Measurements from ENCODE around the gene PTPRQ. TPM values are rescaled to one million over a fixed set of nuclear protein-coding genes. Genes with fewer than 3 reads are reported as not detected.

PTPRQ gene
- total and polyA plus RNA-seq, 2 of the 8 experiments (the other 6 are each of a cell fraction or from before 2014, with no cell fraction given): not detected

DNA sequence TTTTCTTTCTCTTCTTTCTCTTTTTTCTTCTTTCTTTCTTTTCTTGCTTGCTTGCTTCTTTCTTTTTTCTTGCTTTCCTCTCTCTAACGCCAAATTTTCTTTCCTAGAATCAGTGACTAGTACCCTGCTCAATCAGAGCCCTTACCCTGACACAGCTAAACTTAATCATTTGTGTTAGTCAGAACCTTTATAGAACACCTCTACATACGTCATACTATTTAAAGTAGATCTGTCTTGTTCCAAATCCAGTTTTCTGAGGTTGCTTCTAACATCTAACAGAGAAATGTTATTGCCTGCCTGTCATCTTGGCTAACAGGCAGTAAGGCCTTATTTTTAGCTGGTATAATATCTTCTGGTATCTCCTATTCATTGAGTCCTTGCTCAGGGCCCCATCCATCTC, 197.9 kb downstream of the PTPRQ start:
- no peak overlapping the region for H3K9ac ChIP-seq (replicated peaks in 1 of 4; ENCODE audit: extremely low read depth in 1 of 4, low read depth in 3 of 4, low read length in 3 of 4)
- no peaks in the 10 kb centered on the region for H3K23me2 ChIP-seq (ENCODE audit: low read depth, low read length)
- H2BK15ac ChIP-seq (ENCODE audit: low read length): no peak overlapping the region
- no peak overlapping the region for H3K4me3 ChIP-seq (ENCODE audit: extremely low read depth in 1 of 4, insufficient read depth in 2 of 4, low read depth in 3 of 4, low read length in 4 of 4)
- H2AK5ac ChIP-seq (ENCODE audit: low read depth, low read length): no peak overlapping the region
- no peak overlapping the region for H3K14ac ChIP-seq (ENCODE audit: insufficient read length)
- H2BK20ac ChIP-seq (ENCODE audit: low read length): no peak overlapping the region
- H3K27ac ChIP-seq (ENCODE audit: low read depth, low read length): no peak overlapping the region
- H4K5ac ChIP-seq (ENCODE audit: insufficient read length, low read depth, low read length): no peak overlapping the region
- H2BK120ac ChIP-seq (replicated peaks; ENCODE audit: low read depth, low read length): no peak overlapping the region
- H2BK12ac ChIP-seq (ENCODE audit: low read depth, low read length): no peak overlapping the region
- no peaks in the 10 kb centered on the region for H3K79me1 ChIP-seq (ENCODE audit: low read depth, low read length)
- H2BK5ac ChIP-seq (ENCODE audit: low read depth, low read length): no peak overlapping the region
- POLR2A ChIA-PET (ENCODE audit: partially characterized antibody): no interaction called here
- no peaks in the 10 kb centered on the region for H3K4me1 ChIP-seq (replicated peaks in 1 of 4; ENCODE audit: control insufficient read depth in 3 of 4, insufficient read depth in 4 of 4, low read length in 3 of 4)
- H3K27me3 ChIP-seq (replicated peaks in 1 of 4; ENCODE audit: control insufficient read depth in 3 of 4, extremely low read depth in 1 of 4, insufficient read depth in 3 of 4, low read length in 3 of 4): no peaks in the 10 kb centered on the region
- H4K8ac ChIP-seq (ENCODE audit: extremely low read depth, insufficient read depth, low read length): no peak overlapping the region
- CTCF ChIA-PET (ENCODE audit: partially characterized antibody): interaction anchor here (1.0 kb wide), 1 partner anchor 9 kb away, joined by 3 read pairs; no protein-coding TSS in a partner anchor
- no peak overlapping the region for H3K4me2 ChIP-seq (ENCODE audit: insufficient read depth in 1 of 2, low read depth in 2 of 2, low read length in 2 of 2)
- no peaks in the 10 kb centered on the region for H3K79me2 ChIP-seq (ENCODE audit: control insufficient read depth in 1 of 2, insufficient read depth in 2 of 2, low read length in 2 of 2)
- no peaks in the 10 kb centered on the region for H3K9me3 ChIP-seq (ENCODE audit: insufficient read depth in 2 of 2, low read depth in 1 of 2, low read length in 1 of 2)
- no peaks in the 10 kb centered on the region for H4K20me1 ChIP-seq (replicated peaks in 1 of 2; ENCODE audit: control insufficient read depth in 1 of 2, insufficient read depth in 2 of 2, low read length in 2 of 2)
- no peak overlapping the region for H3K18ac ChIP-seq (ENCODE audit: extremely low read depth, low read length)
- no peak overlapping the region for H2AFZ ChIP-seq (ENCODE audit: low read length)
- 97% methylated on average over 2 of the region's 2 CpGs; no CpG with 5 or more reads in 1 of the 2 experiments for WGBS, 2 experiments (ENCODE audit: extremely low coverage in 1 of 2, insufficient coverage in 1 of 2, insufficient read length in 1 of 2, insufficient replicate concordance in 2 of 2, low coverage in 1 of 2, low lambda C conversion rate in 2 of 2, missing lambda C conversion rate in 1 of 2)
- H3K23ac ChIP-seq (ENCODE audit: insufficient read length): no peak overlapping the region
- H3K56ac ChIP-seq (replicated peaks; ENCODE audit: insufficient read length, low read depth, low read length): no peak overlapping the region
- H3K36me3 ChIP-seq (ENCODE audit: control insufficient read depth in 2 of 4, insufficient read depth in 4 of 4, low read length in 3 of 4): no peaks in the 10 kb centered on the region
- FAIRE-seq (no peak), DNase-seq (ENCODE audit: low read depth in 1 of 2, low spot score in 2 of 2) (no peak)
- H3K4ac ChIP-seq (replicated peaks; ENCODE audit: insufficient read length, low read depth, low read length): no peak overlapping the region
- no peak overlapping the region for H4K91ac ChIP-seq (replicated peaks; ENCODE audit: insufficient read length, low read length)
- no peak for TF ChIP-seq RNF2 (IDR thresholded peaks at IDR 0.05; ENCODE audit: borderline replicate concordance, low read depth, low read length, missing control alignments, poor library complexity, severe bottlenecking)

All from H1 (cell line).